GM10266 (cell line): ENCODE measurements around the gene CLCN1.

Source experiments
- DNase-seq: peaks from one replicate; pipeline ENCODE4 v3.0.0; 2012; ENCODE audit errors: extremely low spot score
- TF ChIP-seq, protein P1 (sequence below): IDR thresholded peaks from 2 replicates; pipeline ENCODE4 v1.5.1; 2012; ENCODE audit warnings: mild to moderate bottlenecking, low read depth; ENCODE audit not compliant: control insufficient read depth, insufficient read depth; ENCODE audit errors: missing control alignments

CLCN1 gene

DNA sequence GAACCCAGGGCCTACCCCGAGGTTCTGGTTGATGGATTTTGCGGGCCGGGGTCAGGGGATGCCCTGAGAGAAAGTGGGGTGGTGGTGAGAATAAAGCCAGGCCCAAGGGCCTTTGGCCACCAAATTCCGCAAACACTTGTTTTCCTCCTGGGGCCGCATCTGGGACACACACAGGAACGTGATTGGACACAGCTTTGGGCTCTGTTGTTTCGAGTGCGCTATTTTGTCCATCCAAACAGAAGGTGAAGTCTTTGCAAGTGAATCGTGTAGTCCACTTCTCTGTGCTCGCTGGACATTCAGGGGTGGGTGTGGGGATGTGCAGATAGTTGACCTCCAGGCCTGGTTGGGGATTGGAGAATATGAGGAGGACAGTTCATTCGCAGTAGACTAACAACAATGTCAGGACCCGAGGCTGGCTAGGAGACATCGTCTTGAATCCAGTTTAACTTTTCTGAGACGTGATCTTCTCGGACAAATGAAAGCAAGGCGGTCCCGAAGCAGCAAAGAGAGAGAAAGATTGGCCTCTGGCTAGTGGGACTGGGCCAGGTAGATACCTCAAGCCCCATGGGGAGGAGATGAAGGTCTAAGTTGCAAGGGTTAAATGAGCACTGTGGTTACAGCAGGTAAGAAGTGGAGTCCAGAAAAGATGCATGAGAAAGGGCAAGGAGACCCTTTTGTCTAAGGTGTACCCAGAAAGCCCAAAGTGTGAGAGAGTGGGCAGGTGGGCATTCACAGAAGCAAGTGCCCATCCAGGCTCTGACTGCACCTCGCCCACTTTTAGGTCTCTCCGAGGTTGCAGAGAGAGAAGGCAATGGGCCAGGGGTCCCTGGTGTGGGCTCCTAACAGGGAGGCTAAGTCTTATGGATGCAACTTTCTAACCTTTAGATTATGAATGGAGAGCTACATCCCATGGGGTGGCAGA is 47.4 kb downstream of the CLCN1 start:
- DNase-seq = no peak
- TF ChIP-seq, protein P1, sequence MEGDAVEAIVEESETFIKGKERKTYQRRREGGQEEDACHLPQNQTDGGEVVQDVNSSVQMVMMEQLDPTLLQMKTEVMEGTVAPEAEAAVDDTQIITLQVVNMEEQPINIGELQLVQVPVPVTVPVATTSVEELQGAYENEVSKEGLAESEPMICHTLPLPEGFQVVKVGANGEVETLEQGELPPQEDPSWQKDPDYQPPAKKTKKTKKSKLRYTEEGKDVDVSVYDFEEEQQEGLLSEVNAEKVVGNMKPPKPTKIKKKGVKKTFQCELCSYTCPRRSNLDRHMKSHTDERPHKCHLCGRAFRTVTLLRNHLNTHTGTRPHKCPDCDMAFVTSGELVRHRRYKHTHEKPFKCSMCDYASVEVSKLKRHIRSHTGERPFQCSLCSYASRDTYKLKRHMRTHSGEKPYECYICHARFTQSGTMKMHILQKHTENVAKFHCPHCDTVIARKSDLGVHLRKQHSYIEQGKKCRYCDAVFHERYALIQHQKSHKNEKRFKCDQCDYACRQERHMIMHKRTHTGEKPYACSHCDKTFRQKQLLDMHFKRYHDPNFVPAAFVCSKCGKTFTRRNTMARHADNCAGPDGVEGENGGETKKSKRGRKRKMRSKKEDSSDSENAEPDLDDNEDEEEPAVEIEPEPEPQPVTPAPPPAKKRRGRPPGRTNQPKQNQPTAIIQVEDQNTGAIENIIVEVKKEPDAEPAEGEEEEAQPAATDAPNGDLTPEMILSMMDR = no peak

DNA sequence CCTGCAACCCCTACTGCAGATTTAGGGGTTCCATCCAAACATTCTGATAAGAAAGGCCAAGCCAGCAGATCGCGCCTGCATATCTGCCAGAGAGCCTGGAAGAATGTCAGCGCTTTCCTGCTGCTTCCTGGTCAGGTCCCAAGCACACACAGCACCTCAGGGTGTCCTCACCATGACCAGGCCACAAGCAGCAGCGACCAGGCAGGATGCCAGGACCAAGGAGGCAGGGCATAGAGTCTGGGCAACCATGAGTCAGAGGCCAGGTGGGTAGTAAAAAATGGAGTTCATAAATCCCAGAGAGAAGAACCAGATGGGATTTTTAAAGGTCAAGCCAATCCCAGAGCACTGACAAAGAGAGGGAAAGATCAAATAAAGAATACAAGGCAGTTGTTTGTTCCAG is 52.1 kb downstream of the CLCN1 start:
- TF ChIP-seq, protein P1 = no peak
- no peak for DNase-seq

DNA sequence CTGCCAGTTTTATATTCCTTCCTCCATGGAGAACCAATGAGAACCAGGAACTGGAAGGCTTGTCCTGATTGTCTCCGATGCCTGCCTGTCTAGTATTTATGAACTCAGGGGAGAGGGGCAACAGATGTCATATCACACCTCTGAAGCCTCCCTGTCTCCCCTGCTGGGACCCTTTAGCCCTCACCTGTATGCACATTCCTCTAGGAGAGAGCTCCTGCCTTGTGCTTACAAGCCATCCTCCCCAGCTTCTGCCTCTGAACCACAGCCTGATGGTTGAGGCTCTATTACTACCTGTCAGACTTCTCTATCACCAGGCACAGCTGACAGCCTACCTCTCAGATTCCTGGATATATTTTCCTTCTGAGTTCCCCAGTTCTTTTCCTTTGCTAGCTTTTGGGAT is 52.5 kb downstream of the CLCN1 start:
- TF ChIP-seq, protein P1 = no peak
- no peak for DNase-seq

DNA sequence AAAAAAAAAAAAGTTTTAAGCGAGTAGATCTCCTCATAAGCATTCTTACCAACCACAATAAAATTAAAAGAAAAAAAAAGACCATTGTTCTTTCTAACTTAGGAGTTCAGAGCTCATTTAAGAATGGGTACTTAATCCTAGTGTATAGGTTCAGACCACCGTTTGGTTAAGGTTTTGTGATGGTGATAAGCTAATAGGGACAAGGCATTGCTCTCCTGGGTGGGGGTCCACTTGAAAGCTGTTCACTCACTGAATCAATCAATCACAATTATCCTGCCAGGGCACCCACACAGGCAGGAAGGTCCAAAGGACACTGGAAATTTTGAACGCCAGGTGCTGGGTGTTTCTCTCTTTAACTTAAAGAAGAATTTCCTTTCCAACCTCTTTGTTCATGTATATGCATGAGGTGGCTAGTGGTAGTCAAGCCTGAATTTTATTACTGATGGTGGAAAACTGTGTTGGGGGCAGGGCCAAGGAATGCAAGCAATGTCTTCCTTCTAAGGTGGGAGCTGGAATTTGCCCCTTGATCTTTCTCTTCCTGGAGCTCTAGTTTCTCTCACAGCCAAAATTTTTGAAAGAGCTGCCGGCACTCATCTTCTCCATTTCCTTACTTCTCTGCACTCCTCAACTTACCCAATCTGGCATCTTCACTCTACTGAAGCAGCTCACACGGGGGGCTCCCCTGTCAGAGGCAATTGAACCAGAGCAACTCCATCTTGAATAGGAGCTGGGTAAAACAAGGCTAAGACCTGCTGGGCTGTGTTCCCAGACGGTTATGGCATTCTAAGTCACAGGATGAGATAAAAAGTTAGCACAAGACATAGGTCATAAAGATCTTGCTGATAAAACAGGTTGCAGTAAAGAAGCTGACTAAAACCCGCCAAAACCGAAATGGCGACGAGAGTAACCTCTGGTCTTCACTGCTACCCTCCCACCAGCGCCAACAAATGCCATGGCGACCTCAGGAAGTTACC is 54.1 kb downstream of the CLCN1 start:
- DNase-seq = no peak
- TF ChIP-seq, protein P1 = no peak

DNA sequence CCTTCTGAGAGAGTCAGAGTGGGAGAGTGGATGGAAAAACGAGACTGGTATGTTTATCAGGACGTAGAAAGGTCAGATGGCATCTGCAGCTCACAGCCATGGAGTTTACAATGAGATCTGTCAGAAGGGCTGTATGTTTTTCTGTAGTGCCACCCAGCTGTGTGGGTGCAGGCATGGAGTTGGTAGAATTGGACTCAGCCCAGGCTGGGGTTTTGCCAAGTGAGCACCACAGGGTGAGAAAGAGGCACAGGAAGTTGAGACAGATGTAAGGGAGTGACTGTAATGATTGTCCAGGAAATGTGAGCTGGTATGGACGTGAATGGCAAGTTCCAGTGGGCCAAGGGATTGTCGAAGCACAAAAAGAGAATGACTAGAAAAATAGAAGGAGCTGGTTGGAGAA is 56.2 kb downstream of the CLCN1 start:
- no peak for DNase-seq
- TF ChIP-seq, protein P1 = no peak

DNA sequence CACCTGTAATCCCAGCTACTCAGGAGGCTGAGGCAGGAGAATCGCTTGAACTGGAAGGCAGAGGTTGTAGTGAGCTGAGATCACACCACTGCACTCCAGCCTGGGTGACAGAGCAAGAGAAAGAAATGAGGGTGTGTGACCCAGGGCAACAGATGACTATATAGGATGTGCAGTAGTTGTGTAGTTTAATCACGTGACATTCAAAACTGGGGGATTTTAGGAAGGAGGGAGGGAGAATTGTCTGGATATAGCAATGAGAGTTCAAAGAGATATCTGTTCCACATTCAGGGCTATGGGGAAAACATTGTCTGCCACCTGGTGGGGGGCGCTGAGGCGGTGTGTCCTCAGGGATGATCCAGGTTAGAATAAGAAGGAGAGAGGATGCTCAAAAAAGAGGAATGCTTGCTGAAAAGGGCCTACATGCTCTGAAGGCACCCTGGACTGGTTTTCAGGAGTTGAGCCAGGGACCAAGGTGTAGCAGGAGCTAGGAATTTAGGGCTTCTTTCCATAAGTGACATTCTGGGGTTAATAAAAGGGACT is 57.4 kb downstream of the CLCN1 start:
- DNase-seq = no peak
- TF ChIP-seq, protein P1 = peak; percentile 5
